ENCODE measurements around the gene OR2J2.
"Not testable (repeated sequence)": the region's sequence is repeated elsewhere in the genome, so short reads cannot be mapped to it uniquely, and the experiment has no call there.

OR2J2 gene

GRCh38 chr6:29170607-29171006, at the start of gene OR2J2:
Gene OR2J2 (plus strand): TSS chr6:29170907. CDS start chr6:29173636, 2,729 bp downstream.
- in situ Hi-C loops (cut with MboI; ENCODE audit: low sequenced_read_pairs): not testable (repeated sequence)

DNA sequence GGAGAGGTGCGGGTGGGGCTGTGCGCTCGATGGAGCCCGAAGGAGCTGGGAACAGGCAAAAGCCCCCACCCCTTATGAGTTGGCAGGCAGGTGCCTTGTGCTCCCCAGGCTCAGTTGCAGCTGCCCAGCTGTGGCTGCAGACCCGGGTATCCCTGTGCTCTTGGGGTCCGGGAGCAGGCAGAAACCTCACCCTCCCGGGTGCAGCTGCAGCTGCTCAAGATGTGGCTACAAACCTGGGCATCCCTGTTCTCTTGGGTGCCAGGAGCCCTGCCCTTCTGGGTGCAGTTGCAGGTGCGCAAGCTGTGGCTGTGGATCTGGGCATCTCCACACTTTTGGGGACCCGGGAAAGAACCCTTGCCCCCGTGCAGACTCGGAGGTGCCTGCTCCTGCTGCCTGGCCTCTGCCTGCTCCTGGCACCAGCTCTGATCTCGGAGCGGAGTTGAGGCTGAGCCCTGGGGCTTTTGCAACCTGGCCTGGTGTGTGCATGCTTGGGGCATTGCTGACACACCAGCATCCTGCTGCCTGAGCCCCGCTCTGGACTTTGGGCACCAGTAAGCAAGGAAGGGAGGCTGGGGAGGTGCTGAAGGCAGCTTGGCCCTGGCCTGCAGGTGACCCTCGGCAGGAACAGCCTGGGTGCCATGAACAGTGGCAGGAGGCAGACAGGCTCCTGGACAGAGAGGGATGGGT, 41.2 kb upstream of the OR2J2 start:
- in situ Hi-C loops (cut with MboI; ENCODE audit: low sequenced_read_pairs): no loop called here

DNA sequence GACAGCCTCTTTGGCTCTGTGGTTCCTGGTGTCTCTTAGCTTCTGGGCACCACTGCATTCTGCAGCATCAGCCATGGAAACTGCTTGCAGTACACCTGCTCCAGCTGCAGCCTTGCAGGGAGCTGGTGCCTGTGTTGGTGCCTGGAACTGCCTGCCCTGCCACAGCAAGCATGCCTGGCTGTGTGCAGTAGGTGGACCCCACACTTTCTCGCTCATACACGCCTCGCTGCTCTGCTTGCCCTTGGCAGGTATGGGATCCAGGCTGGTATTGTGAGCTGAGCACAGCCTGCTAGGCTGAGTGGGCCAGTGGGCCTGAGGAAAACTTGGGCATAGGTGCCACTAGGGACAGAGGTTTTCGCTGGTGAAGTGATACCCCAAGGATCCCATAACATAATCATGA, 40.1 kb upstream of the OR2J2 start:
- in situ Hi-C loops (cut with MboI; ENCODE audit: low sequenced_read_pairs): no loop called here

DNA sequence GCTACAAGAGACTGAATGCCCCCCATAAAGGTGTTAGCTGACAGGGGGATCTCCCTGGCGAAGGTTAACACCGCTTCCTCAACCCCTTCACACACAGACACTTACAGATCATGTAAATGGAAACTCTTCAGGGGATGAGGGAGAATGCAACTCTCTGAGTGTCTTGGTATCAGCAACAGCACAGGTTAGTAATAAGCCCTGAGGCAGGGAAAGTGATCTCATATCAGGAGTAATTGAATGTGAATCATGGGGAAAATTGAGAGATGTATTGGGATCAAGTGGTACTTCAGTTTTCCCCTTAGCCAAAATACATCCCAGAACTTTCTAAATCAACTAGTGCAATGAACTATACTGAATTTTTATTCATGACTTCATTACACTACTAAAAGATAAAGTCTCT, 39.0 kb upstream of the OR2J2 start:
- in situ Hi-C loops (cut with MboI; ENCODE audit: low sequenced_read_pairs): no loop called here

DNA sequence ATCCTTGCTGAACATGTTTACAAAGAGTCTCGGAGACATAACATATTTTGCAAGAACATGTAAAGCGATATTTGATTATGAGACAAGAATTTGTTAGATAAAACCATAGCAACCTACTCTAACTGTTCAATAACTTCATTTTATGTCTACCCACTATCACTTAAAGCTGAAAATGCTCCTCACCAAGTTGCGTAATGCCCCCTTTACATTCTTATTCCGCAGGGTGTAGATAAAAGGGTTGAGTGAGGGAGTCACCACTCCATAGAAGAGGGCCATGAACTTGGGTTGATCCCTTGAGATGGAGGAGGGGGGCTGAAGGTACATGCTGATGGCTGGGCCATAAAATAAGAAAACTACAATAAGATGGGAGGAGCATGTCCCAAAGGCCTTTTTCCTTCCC, 33.0 kb upstream of the OR2J2 start:
- in situ Hi-C loops (cut with MboI; ENCODE audit: low sequenced_read_pairs): no loop called here

DNA sequence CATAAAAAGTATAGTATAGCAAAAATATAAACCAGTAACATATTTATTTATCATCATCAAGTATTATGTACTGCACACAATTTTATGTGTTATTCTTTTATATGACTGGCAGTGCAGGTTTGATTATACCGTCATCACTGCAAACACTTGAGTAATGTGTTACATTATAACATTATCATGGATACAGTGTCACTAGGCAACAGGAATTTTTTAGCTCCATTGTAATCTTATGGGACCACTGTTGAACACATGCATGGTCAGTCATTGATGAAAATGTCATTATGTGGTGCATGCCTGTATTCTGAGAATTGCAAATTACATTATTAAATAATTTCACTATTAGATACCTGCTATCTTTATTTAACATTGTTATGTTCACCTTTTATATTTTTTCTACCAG, 29.1 kb upstream of the OR2J2 start:
- in situ Hi-C loops (cut with MboI; ENCODE audit: low sequenced_read_pairs): no loop called here

DNA sequence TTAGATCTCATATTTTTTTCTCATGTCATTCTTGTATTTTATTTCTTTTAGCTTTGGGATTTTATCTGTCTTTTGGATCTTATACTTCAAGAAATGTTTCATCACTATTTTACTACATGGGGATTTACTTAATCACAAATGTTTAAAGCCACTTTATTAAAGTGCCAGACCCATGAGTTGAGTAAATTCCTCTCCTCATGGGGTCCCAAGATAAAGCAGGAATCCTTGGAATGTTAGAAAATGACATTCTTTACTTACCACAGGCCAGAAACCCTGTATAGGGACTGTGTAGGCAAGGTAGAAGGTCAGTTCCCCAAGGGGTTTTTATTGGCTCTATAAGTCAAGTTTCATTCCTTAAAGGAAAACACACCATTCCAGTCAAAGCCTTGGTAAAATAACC, 28.4 kb upstream of the OR2J2 start:
- in situ Hi-C loops (cut with MboI; ENCODE audit: low sequenced_read_pairs): no loop called here

DNA sequence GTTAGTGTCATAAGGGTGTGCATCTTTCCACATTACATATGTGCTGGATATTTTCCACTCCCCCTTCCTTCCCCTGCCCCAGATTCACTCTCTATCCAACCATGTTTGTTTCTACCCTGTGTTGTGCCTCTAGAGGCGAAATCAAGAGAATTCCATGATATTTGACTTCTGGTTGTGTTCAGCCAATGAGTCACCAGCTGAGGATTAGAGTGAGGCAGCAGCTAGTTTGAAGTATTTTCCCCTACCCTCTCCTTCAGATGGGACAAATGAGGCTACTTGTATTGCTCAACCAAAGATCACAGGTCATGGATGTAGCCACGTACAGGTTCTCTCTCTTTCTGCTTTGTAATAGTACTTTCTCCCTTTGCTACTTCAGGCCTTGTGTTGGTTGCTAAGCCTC, 24.5 kb upstream of the OR2J2 start:
- in situ Hi-C loops (cut with MboI; ENCODE audit: low sequenced_read_pairs): no loop called here

DNA sequence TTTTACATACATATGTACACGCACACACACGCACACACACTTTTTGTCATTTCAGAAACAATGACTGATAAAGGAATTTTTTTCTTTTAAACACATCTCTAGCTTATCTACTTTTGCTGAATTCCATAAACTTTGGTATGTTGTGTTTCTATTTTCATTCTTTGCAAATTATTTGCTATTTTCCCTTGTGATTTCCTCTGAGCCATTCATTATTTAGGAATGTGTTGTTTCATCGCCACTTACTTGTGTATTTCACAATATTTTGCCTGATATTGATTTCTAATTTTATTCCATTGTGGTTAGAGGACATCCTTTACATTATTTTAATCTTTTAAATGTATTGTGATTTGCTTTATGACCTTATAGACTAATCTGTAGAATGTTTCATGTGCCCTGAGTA, 23.6 kb upstream of the OR2J2 start:
- in situ Hi-C loops (cut with MboI; ENCODE audit: low sequenced_read_pairs): no loop called here

GRCh38 chr6:29149444-29149843, 21.3 kb upstream of the OR2J2 start:
- in situ Hi-C loops (cut with MboI; ENCODE audit: low sequenced_read_pairs): not testable (repeated sequence)

DNA sequence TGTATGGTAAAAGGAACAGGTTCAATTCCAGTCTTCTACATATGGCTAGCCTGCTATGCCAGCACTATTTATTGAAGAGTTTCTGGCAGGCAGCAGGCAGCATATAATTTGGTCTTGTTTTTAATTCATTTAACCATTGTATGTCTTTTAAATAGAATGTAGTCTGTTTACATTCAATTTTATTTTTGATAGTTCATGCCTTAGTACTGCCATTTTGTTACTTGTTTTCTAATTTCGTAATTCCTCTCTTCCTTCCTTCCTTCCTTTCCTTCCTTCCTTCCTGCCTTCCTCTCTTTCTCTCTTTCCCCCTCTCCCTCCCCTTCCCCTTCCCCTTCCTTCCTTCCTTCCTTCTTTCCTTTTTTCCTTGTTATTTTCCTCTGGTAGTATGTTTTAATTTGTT, 17.6 kb upstream of the OR2J2 start:
- in situ Hi-C loops (cut with MboI; ENCODE audit: low sequenced_read_pairs): no loop called here

GRCh38 chr6:29155182-29155581, 15.5 kb upstream of the OR2J2 start:
- in situ Hi-C loops (cut with MboI; ENCODE audit: low sequenced_read_pairs): not testable (repeated sequence)

- in situ Hi-C loops (cut with MboI; ENCODE audit: low sequenced_read_pairs): not testable (repeated sequence)
Observed at GRCh38 chr6:29159922-29160321, 10.8 kb upstream of the OR2J2 start.

GRCh38 chr6:29165571-29165970, 5.1 kb upstream of the OR2J2 start:
- in situ Hi-C loops (cut with MboI; ENCODE audit: low sequenced_read_pairs): not testable (repeated sequence)

- in situ Hi-C loops (cut with MboI; ENCODE audit: low sequenced_read_pairs): no loop called here
Observed at GRCh38 chr6:29171736-29172135, 1.0 kb downstream of the OR2J2 start.

DNA sequence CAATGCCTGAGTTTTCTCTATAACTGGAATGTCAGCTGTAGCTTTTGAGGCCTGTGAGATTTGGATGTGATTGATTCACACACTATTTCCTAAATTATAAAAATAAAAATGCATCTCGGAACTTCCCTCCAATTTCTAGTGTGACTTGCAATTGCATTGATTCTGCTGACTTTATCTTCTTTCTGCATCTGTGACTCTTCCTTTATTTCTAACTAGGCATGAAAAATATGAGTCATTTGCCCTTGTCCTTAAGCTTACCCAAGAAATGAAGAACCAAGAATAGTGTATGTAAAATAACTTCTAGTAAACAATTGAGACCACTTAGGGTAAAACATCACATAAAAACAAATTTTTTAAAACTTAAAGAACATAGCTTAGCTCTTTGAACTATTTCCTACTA, 12.9 kb downstream of the OR2J2 start:
- in situ Hi-C loops (cut with MboI; ENCODE audit: low sequenced_read_pairs): no loop called here

- in situ Hi-C loops (cut with MboI; ENCODE audit: low sequenced_read_pairs): not testable (repeated sequence)
Observed at GRCh38 chr6:29188659-29189058, 18.0 kb downstream of the OR2J2 start.

GRCh38 chr6:29200767-29201662, 30.3 kb downstream of the OR2J2 start:
- in situ Hi-C loops (cut with MboI; ENCODE audit: low sequenced_read_pairs): no loop called here

- in situ Hi-C loops (cut with MboI; ENCODE audit: low sequenced_read_pairs): no loop called here
Observed at GRCh38 chr6:29201966-29202365, 31.3 kb downstream of the OR2J2 start.

- in situ Hi-C loops (cut with MboI; ENCODE audit: low sequenced_read_pairs): no loop called here
Observed at GRCh38 chr6:29211488-29211887, 40.8 kb downstream of the OR2J2 start.

DNA sequence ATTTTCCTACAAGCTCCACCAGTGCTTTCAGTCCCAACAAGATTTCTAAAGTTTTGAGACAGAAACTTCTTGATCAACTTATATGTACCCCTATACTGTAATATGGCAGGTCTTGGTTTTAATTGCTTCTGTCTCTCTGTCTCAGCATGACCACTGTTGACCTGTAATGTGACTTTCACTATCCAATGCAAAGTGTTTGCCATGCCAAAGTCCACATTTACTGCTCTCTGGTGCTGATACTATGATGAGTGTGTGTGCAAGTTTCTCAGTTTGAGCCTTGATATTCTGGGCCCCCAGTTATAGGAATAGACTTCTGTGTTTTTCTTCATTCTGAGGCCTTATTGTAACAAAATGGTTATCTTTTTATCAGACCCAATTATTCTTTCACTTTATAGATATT, 45.8 kb downstream of the OR2J2 start:
- in situ Hi-C loops (cut with MboI; ENCODE audit: low sequenced_read_pairs): no loop called here

DNA sequence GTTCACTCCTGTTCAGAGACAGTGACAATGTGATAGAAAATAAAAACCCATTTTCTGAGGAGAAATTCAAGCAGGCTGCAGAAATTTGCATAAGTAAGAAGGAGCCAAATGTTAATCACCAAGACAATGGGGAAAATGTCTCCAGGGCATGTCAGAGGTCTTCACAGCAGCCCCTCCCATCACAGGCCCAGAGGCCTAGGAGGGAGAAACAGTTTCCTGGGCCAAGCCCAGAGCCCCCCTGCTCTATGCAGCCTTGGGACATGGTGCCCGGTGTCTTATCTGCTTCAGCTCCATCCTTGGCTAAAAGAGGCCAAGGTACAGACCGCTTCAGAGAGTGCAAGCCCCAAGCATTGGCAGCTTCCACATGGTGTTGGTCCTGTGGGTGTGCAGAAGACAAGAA, 46.5 kb downstream of the OR2J2 start:
- in situ Hi-C loops (cut with MboI; ENCODE audit: low sequenced_read_pairs): not testable (repeated sequence)

All from HL-60/S4 treated with phorbol 12-myristate 13-acetate at 8.2 ng/mL for 4 days and 3 days (cell line).